H1 (cell line): ENCODE measurements around the gene ZNF555. TPM values are rescaled to one million over a fixed set of nuclear protein-coding genes. Genes with fewer than 3 reads are reported as not detected.

ENCODE experiments used
- CTCF ChIA-PET: fragments of 300-600 bp; sonication (Branson Sonifier 250); formaldehyde crosslinking; loops from one replicate; lab custom pipeline; 2021; ENCODE audit not compliant: partially characterized antibody; lab: Charles Lee
- POLR2A ChIA-PET: fragments of 300-600 bp; sonication (Branson Sonifier 250); formaldehyde crosslinking; loops from one replicate; lab custom pipeline; 2021; ENCODE audit warnings: inconsistent platforms; ENCODE audit not compliant: partially characterized antibody; lab: Charles Lee
- DNase-seq, 2 experiments: peaks; one replicate each; pipeline versions ENCODE4 v3.0.0 to v3.0.0-alpha.2; 2010 to 2022; ENCODE audit warnings: low spot score in 2 of 2, low read depth in 1 of 2, mixed read lengths in 1 of 2
- FAIRE-seq: peaks from 2 replicates; lab custom pipeline; 2011; peaks lifted over from hg19 to GRCh38; lab: Jason Lieb, UNC
- H2AFZ ChIP-seq: 2 replicates; pipeline ENCODE4 v1.8.1; 2012; ENCODE audit warnings: low read length, inconsistent platforms
- H2AK5ac ChIP-seq: 2 replicates; pipeline ENCODE4 v1.6.1; 2013; ENCODE audit warnings: low read depth, low read length
- H2BK120ac ChIP-seq: replicated peaks from 2 replicates; pipeline ENCODE3; 2013; ENCODE audit warnings: low read depth, low read length, inconsistent platforms
- H2BK12ac ChIP-seq: 2 replicates; pipeline ENCODE4 v1.6.1; 2013; ENCODE audit warnings: low read depth, low read length
- H2BK15ac ChIP-seq: 2 replicates; pipeline ENCODE4 v1.6.1; 2013; ENCODE audit warnings: low read length
- H2BK20ac ChIP-seq: 2 replicates; pipeline ENCODE4 v1.6.1; 2013; ENCODE audit warnings: low read length
- H2BK5ac ChIP-seq: 2 replicates; pipeline ENCODE4 v1.6.1; 2013; ENCODE audit warnings: low read depth, low read length
- H3K14ac ChIP-seq: 2 replicates; pipeline ENCODE4 v1.6.1; 2013; ENCODE audit warnings: inconsistent platforms; ENCODE audit not compliant: insufficient read length
- H3K18ac ChIP-seq: 2 replicates; pipeline ENCODE4 v1.6.1; 2013; ENCODE audit warnings: low read length; ENCODE audit errors: extremely low read depth
- H3K23ac ChIP-seq: 2 replicates; pipeline ENCODE4 v1.6.1; 2013; ENCODE audit warnings: inconsistent platforms; ENCODE audit not compliant: insufficient read length
- H3K23me2 ChIP-seq: 2 replicates; pipeline ENCODE4 v1.6.1; 2013; ENCODE audit warnings: low read depth, low read length
- H3K27ac ChIP-seq: 2 replicates; pipeline ENCODE4 v1.6.1; 2011; ENCODE audit warnings: low read depth, low read length, inconsistent platforms
- H3K27me3 ChIP-seq, 4 experiments: replicated peaks in 1 of 4; 1 replicate in 1 of 4; 2 replicates in 3 of 4; pipeline versions ENCODE4 v1.6.1 to v1.8.1; 2011 to 2013; ENCODE audit warnings: low read length in 3 of 4, mild to moderate bottlenecking in 3 of 4, inconsistent platforms in 2 of 4, mixed read lengths in 2 of 4, moderate library complexity in 1 of 4; ENCODE audit not compliant: control insufficient read depth in 3 of 4, insufficient read depth in 3 of 4; ENCODE audit errors: extremely low read depth in 1 of 4
- H3K36me3 ChIP-seq, 4 experiments: 2 replicates each; pipeline versions ENCODE4 v1.6.1 to v1.8.1; 2011 to 2013; ENCODE audit warnings: mild to moderate bottlenecking in 4 of 4, low read length in 3 of 4, moderate library complexity in 2 of 4, control low read depth in 1 of 4, inconsistent platforms in 1 of 4; ENCODE audit not compliant: insufficient read depth in 4 of 4, control insufficient read depth in 2 of 4
- H3K4ac ChIP-seq: replicated peaks from 2 replicates; pipeline ENCODE3; 2013; ENCODE audit warnings: low read length, low read depth, mixed read lengths, inconsistent platforms; ENCODE audit not compliant: insufficient read length
- H3K4me1 ChIP-seq, 4 experiments: replicated peaks in 1 of 4; 1 replicate in 1 of 4; 2 replicates in 3 of 4; pipeline versions ENCODE4 v1.6.1 to v1.8.1; 2011 to 2013; ENCODE audit warnings: low read length in 3 of 4, inconsistent platforms in 2 of 4, mixed read lengths in 1 of 4; ENCODE audit not compliant: insufficient read depth in 4 of 4, control insufficient read depth in 3 of 4
- H3K4me2 ChIP-seq, 2 experiments: 2 replicates each; pipeline versions ENCODE4 v1.6.1 to v1.8.1; 2011 to 2013; ENCODE audit warnings: low read depth in 2 of 2, low read length in 2 of 2, control low read depth in 1 of 2, inconsistent platforms in 1 of 2, mild to moderate bottlenecking in 1 of 2; ENCODE audit not compliant: insufficient read depth in 1 of 2
- H3K4me3 ChIP-seq, 4 experiments: fragments of 200-600, 300-600 bp in 1 of 4; sonication (generic), shearing (Covaris generic), sonication (Bioruptor Twin) in 1 of 4; 2 replicates each; pipeline versions ENCODE4 v1.5.1 to v1.8.1; 2011 to 2016; ENCODE audit warnings: low read length in 4 of 4, low read depth in 3 of 4, control low read depth in 2 of 4, inconsistent platforms in 2 of 4, mild to moderate bottlenecking in 2 of 4, mixed read lengths in 1 of 4, moderate library complexity in 1 of 4; ENCODE audit not compliant: insufficient read depth in 2 of 4; ENCODE audit errors: extremely low read depth in 1 of 4
- H3K56ac ChIP-seq: replicated peaks from 2 replicates; pipeline ENCODE3; 2013; ENCODE audit warnings: low read depth, mild to moderate bottlenecking, mixed read lengths, low read length, inconsistent platforms; ENCODE audit not compliant: insufficient read length
- H3K79me1 ChIP-seq: 2 replicates; pipeline ENCODE4 v1.6.1; 2013; ENCODE audit warnings: low read depth, low read length, control low read depth
- H3K79me2 ChIP-seq, 2 experiments: 2 replicates each; pipeline versions ENCODE4 v1.6.1 to v1.8.1; 2012 to 2013; ENCODE audit warnings: low read length in 2 of 2, mild to moderate bottlenecking in 2 of 2, inconsistent platforms in 1 of 2; ENCODE audit not compliant: insufficient read depth in 2 of 2, control insufficient read depth in 1 of 2
- H3K9ac ChIP-seq, 4 experiments: replicated peaks in 1 of 4; 1 replicate in 1 of 4; 2 replicates in 3 of 4; pipeline versions ENCODE4 v1.6.1 to v1.8.1; 2011 to 2013; ENCODE audit warnings: low read depth in 3 of 4, low read length in 3 of 4, control low read depth in 2 of 4, mild to moderate bottlenecking in 2 of 4, moderate library complexity in 2 of 4, inconsistent platforms in 1 of 4; ENCODE audit errors: extremely low read depth in 1 of 4
- H3K9me3 ChIP-seq, 2 experiments: 2 replicates each; pipeline versions ENCODE4 v1.6.1 to v1.8.1; 2012 to 2013; ENCODE audit warnings: mild to moderate bottlenecking in 2 of 2, moderate library complexity in 2 of 2, control low read depth in 1 of 2, inconsistent platforms in 1 of 2, low read depth in 1 of 2, low read length in 1 of 2, mixed read lengths in 1 of 2; ENCODE audit not compliant: insufficient read depth in 2 of 2
- H4K20me1 ChIP-seq, 2 experiments: replicated peaks in 1 of 2; 2 replicates each; pipeline versions ENCODE3 to v1.8.1; 2011 to 2013; ENCODE audit warnings: inconsistent platforms in 2 of 2, low read length in 2 of 2, mild to moderate bottlenecking in 1 of 2; ENCODE audit not compliant: insufficient read depth in 2 of 2, control insufficient read depth in 1 of 2
- H4K5ac ChIP-seq: 2 replicates; pipeline ENCODE4 v1.6.1; 2013; ENCODE audit warnings: low read length, low read depth, mixed read lengths, inconsistent platforms; ENCODE audit not compliant: insufficient read length
- H4K8ac ChIP-seq: 2 replicates; pipeline ENCODE4 v1.8.0; 2013; ENCODE audit warnings: mild to moderate bottlenecking, moderate library complexity, low read length, inconsistent platforms; ENCODE audit not compliant: insufficient read depth; ENCODE audit errors: extremely low read depth
- H4K91ac ChIP-seq: replicated peaks from 2 replicates; pipeline ENCODE3; 2013; ENCODE audit warnings: low read length, mixed read lengths, inconsistent platforms; ENCODE audit not compliant: insufficient read length
- E2F6 ChIP-seq: IDR thresholded peaks from 2 replicates; pipeline ENCODE4 v1.6.1; 2012; ENCODE audit warnings: inconsistent platforms
- FOSL1 ChIP-seq: IDR thresholded peaks from 2 replicates; pipeline ENCODE4 v1.6.1; 2011; ENCODE audit warnings: mild to moderate bottlenecking, low read depth, low read length, moderate library complexity; ENCODE audit not compliant: insufficient read depth
- NANOG ChIP-seq: IDR thresholded peaks from 2 replicates; pipeline ENCODE4 v1.6.1; 2011; ENCODE audit warnings: low read length, low read depth, mild to moderate bottlenecking, inconsistent platforms; ENCODE audit not compliant: insufficient read depth, poor library complexity, severe bottlenecking
- NRF1 ChIP-seq: IDR thresholded peaks from 2 replicates; pipeline ENCODE4 v1.6.1; 2011; ENCODE audit warnings: mild to moderate bottlenecking, low read depth, low read length, improper control_type of control experiment
- POLR2AphosphoS5 ChIP-seq: IDR thresholded peaks from 2 replicates; pipeline ENCODE4 v1.6.1; 2011; ENCODE audit warnings: low read depth, low read length
- SP4 ChIP-seq: IDR thresholded peaks from 2 replicates; pipeline ENCODE4 v1.6.1; 2012; ENCODE audit warnings: low read length, inconsistent platforms
- WGBS, 2 experiments: shearing (Covaris generic) in 1 of 2; methylation state at CpG; one replicate each; pipeline versions ENCODE4 v1.1.6 to v1.1.7; 2013 to 2015; ENCODE audit warnings: low lambda C conversion rate in 2 of 2, mixed read lengths in 2 of 2, inconsistent platforms in 1 of 2, low coverage in 1 of 2, missing lambda C conversion rate in 1 of 2; ENCODE audit not compliant: insufficient replicate concordance in 2 of 2, insufficient coverage in 1 of 2, insufficient read length in 1 of 2; ENCODE audit errors: extremely low coverage in 1 of 2, missing lambda C conversion rate in 1 of 2; 5-methylcytosine and 5-hydroxymethylcytosine counted together
- polyA plus RNA-seq, 7 experiments: library from polyadenylated mRNA; depleted of rRNA in 3 of 7; stranded (reverse) in 5 of 7; unstranded in 2 of 7; fragments of >200 nt in 5 of 7; fragments of 200-250 nt in 2 of 7; gene quantifications; 1 replicate in 5 of 7; 2 replicates in 1 of 7; 4 replicates in 1 of 7; pipeline versions ENCODE4 v1.2.1 to v1.2.3, GENCODE V29; 2011 to 2013; ENCODE audit warnings: missing spikeins in 2 of 7, mixed read lengths in 2 of 7
- total RNA-seq: library from RNA; stranded (reverse); fragmentation: NEBNext Ultra II Directional; extraction: Animal tissue kit (Norgen Biotek cat#: 25700); gene quantifications from 2 replicates; pipeline ENCODE4 v1.2.1, GENCODE V29; 2021
- TF ChIP-seq, protein P1 (sequence below), 3 experiments: IDR thresholded peaks; 1 replicate in 2 of 3; 2 replicates in 1 of 3; pipeline versions ENCODE4 v1.5.1 to v1.6.1; 2011; ENCODE audit warnings: low read length in 3 of 3, mild to moderate bottlenecking in 3 of 3, inconsistent platforms in 2 of 3, low read depth in 1 of 3, moderate library complexity in 1 of 3; ENCODE audit not compliant: insufficient read depth in 1 of 3; ENCODE audit errors: control extremely low read depth in 1 of 3

The ZNF555 gene
- total and polyA plus RNA-seq, 2 of the 8 experiments (the other 6 are each of a cell fraction or from before 2014, with no cell fraction given), result 1.6 to 5.7 TPM

DNA sequence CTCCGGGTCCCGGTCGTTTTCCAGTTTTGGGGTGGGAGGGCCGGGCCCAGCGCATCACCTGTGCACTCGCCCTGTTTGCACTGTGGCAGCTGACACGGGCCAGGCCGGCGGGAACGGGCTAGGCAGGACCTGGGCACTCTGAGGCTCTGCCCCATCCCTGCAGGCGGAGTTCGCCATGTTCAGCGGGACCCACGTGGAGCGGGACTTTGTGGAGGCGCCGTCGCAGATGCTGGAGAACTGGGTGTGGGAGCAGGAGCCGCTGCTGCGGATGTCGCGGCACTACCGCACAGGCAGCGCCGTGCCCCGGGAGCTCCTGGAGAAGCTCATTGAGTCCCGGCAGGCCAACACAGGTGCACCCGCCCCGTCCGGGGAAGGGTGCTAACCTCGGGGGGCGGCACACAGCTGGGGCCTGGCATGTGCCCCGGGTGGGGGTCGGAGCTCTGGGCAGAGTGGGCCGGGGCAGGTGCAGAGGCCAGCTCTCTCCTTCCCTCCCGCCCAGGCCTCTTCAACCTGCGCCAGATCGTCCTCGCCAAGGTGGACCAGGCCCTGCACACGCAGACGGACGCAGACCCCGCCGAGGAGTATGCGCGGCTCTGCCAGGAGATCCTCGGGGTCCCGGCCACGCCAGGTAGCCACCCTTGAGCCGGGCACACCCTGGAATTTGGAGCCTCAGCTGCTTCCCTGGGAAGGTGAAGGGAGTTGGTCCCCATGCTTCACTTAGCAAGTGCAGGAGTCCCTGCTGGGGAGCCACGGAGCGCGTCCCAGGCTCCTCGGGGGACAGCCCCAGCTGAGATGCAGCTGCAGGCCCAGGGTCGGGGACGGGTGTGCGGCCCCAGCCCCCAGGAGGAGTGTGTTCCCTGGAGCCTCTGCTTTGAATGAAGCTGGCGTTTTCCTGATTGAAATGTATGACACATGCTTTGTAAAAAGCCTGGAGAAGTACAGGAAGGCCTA, 30.9 kb upstream of the ZNF555 start:
- no peak overlapping the region for H3K4me3 ChIP-seq
- FAIRE-seq (no peak), DNase-seq (no peak)
- WGBS, 2 experiments, result 94% methylated on average over 40 of the region's 58 CpGs; no CpG with 5 or more reads in 1 of the 2 experiments
- no peak overlapping the region for H3K14ac ChIP-seq
- no peak overlapping the region for H4K91ac ChIP-seq
- no peak overlapping the region for H3K27ac ChIP-seq
- no peak overlapping the region for H3K4ac ChIP-seq
- H2AK5ac ChIP-seq, result no peak overlapping the region
- H2BK5ac ChIP-seq, result no peak overlapping the region
- CTCF ChIA-PET, result interaction anchor here (0.6 to 1.2 kb wide), 3 partner anchors 13 to 334 kb away, joined by 3 to 4 read pairs (median 4); no protein-coding TSS in a partner anchor
- no peak overlapping the region for H3K4me2 ChIP-seq
- no peaks in the 10 kb centered on the region for H3K9me3 ChIP-seq
- no peak overlapping the region for H2BK20ac ChIP-seq
- H2BK12ac ChIP-seq, result no peak overlapping the region
- peaks cover 13 to 76% (median 57%) of the 10 kb centered on the region in 4 experiments; a peak in 7 of 8 replicates for H3K36me3 ChIP-seq
- H4K20me1 ChIP-seq, result peaks cover 7 to 18% of the 10 kb centered on the region in 2 experiments
- no peaks in the 10 kb centered on the region for H3K79me1 ChIP-seq
- no peaks in the 10 kb centered on the region for H3K23me2 ChIP-seq
- no peak overlapping the region for H3K18ac ChIP-seq
- no peak overlapping the region for H3K9ac ChIP-seq
- no peak overlapping the region for H4K8ac ChIP-seq
- POLR2A ChIA-PET, result interaction anchor here (1.0 to 1.6 kb wide), 3 partner anchors 11 to 29 kb away, joined by 3 to 6 read pairs (median 3); no protein-coding TSS in a partner anchor
- H3K79me2 ChIP-seq, result no peaks in the 10 kb centered on the region
- no peak overlapping the region for H2BK15ac ChIP-seq
- H2BK120ac ChIP-seq, result no peak overlapping the region
- H2AFZ ChIP-seq, result no peak overlapping the region
- H4K5ac ChIP-seq, result no peak overlapping the region
- H3K23ac ChIP-seq, result no peak overlapping the region
- no peak overlapping the region for H3K56ac ChIP-seq
- no peaks in the 10 kb centered on the region for H3K4me1 ChIP-seq
- H3K27me3 ChIP-seq, result no peaks in the 10 kb centered on the region
- no peak for TF ChIP-seq NRF1
- TF ChIP-seq, protein P1, sequence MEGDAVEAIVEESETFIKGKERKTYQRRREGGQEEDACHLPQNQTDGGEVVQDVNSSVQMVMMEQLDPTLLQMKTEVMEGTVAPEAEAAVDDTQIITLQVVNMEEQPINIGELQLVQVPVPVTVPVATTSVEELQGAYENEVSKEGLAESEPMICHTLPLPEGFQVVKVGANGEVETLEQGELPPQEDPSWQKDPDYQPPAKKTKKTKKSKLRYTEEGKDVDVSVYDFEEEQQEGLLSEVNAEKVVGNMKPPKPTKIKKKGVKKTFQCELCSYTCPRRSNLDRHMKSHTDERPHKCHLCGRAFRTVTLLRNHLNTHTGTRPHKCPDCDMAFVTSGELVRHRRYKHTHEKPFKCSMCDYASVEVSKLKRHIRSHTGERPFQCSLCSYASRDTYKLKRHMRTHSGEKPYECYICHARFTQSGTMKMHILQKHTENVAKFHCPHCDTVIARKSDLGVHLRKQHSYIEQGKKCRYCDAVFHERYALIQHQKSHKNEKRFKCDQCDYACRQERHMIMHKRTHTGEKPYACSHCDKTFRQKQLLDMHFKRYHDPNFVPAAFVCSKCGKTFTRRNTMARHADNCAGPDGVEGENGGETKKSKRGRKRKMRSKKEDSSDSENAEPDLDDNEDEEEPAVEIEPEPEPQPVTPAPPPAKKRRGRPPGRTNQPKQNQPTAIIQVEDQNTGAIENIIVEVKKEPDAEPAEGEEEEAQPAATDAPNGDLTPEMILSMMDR (IDR thresholded peaks at IDR 0.05; ENCODE audit: control extremely low read depth in 1 of 3, insufficient read depth in 1 of 3, low read depth in 1 of 3, low read length in 3 of 3), result no peak
- TF ChIP-seq E2F6, result no peak
- TF ChIP-seq POLR2AphosphoS5, result no peak
- TF ChIP-seq NANOG, result no peak
- TF ChIP-seq SP4, result no peak
- no peak for TF ChIP-seq FOSL1
